Tibial nerve (tissue), 4 donors: ENCODE results near the gene FRK. TPM values are rescaled to one million over a fixed set of nuclear protein-coding genes. Genes with fewer than 3 reads are reported as not detected.

Experiments
- DNase-seq, 2 donors: peaks; one replicate each; pipeline ENCODE4 v3.0.0-alpha.2; 2019; ENCODE audit warnings: low spot score in 2 of 2
- H3K27ac ChIP-seq, 4 donors: fragments of 200-600 bp; sonication (generic) in 3 of 4; one replicate each; pipeline ENCODE4 v1.5.1; 2017 to 2019; ENCODE audit warnings: mild to moderate bottlenecking in 1 of 4
- H3K27me3 ChIP-seq, 2 donors: fragments of 200-600 bp; sonication (generic) in 1 of 2; one replicate each; pipeline versions ENCODE4 v1.5.1 to v1.6.0; 2017 to 2019
- H3K36me3 ChIP-seq, 3 donors: fragments of 200-600 bp; sonication (generic); one replicate each; pipeline ENCODE4 v1.5.1; 2018 to 2019
- H3K4me1 ChIP-seq, 4 donors: fragments of 200-600 bp; sonication (generic) in 3 of 4; one replicate each; pipeline ENCODE4 v1.5.1; 2017 to 2019
- H3K4me3 ChIP-seq, 4 donors: fragments of 200-600 bp; sonication (generic) in 3 of 4; one replicate each; pipeline ENCODE4 v1.5.1; 2017 to 2019; ENCODE audit warnings: mild to moderate bottlenecking in 1 of 4, moderate library complexity in 1 of 4
- H3K9me3 ChIP-seq, 4 donors: fragments of 200-600 bp; sonication (generic) in 3 of 4; one replicate each; pipeline ENCODE4 v1.5.1; 2017 to 2019
- CTCF ChIP-seq, 5 experiments: fragments of 200-600 bp in 3 of 5; fragments of 450-650 bp in 2 of 5; sonication (generic) in 3 of 5; IDR thresholded peaks; one replicate each; pipeline ENCODE4 v1.5.1; 2016 to 2019; ENCODE audit warnings: antibody characterized with exemption in 5 of 5, mild to moderate bottlenecking in 3 of 5, moderate library complexity in 2 of 5
- EP300 ChIP-seq, 2 donors: sonication (generic); formaldehyde crosslinking; IDR thresholded peaks; one replicate each; pipeline ENCODE4 v1.6.1; 2017; ENCODE audit warnings: antibody characterized with exemption in 2 of 2, mild to moderate bottlenecking in 1 of 2
- POLR2A ChIP-seq, 2 donors: fragments of 450-650 bp; IDR thresholded peaks; one replicate each; pipeline ENCODE4 v1.6.1; 2017; ENCODE audit warnings: antibody characterized with exemption in 2 of 2, mild to moderate bottlenecking in 2 of 2, moderate library complexity in 2 of 2
- WGBS, 2 donors: methylation state at CpG; one replicate each; pipeline ENCODE4 v1.1.5; 2018; 5-methylcytosine and 5-hydroxymethylcytosine counted together
- total RNA-seq, 4 donors: library from RNA; depleted of rRNA; stranded (reverse); fragments of >200 nt; gene quantifications; one replicate each; pipeline ENCODE4 v1.1.0, GENCODE V29; 2016

The FRK gene
- total RNA-seq, 4 donors from 2014 or later, result 0.78 to 1.3 (median 0.97) TPM

DNA sequence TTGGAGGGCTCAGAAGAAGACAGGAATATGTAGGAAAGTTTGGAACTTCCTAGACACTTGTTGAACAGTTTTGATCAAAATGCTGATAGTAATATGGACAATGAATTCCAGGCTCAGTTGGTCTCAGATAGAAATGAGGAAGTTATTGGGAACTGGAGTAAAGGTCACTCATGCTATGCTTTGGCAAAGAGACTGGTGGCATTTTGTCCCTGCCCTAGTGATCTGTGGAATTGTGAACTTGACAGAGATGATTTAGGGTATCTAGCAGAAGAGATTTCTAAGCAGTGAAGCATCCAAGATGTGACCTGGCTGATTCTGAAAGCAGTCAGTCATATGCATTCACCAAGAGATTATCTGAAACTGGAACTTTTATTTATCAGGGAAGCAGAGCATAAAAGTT, 45.1 kb downstream of the FRK start:
- DNase-seq, result no peak
- Histone ChIP-seq H3K4me1 (peaks cover 0 to 12% (median 8%) of the 10 kb centered on the region in 4 donors), H3K4me3 (no peak overlapping the region), H3K27me3 (no peaks in the 10 kb centered on the region), H3K9me3 (no peaks in the 10 kb centered on the region), H3K27ac (no peak overlapping the region), H3K36me3 (no peaks in the 10 kb centered on the region)
- no peak for TF ChIP-seq CTCF (IDR thresholded peaks at IDR 0.05)
- TF ChIP-seq EP300 (IDR thresholded peaks at IDR 0.05), result no peak
- no peak for TF ChIP-seq POLR2A (IDR thresholded peaks at IDR 0.05)

- Histone ChIP-seq H3K27me3 (no peaks in the 10 kb centered on the region), H3K9me3 (no peaks in the 10 kb centered on the region), H3K4me3 (no peak overlapping the region), H3K36me3 (no peaks in the 10 kb centered on the region), H3K4me1 (peaks cover 0 to 13% (median 12%) of the 10 kb centered on the region in 4 donors), H3K27ac (no peak overlapping the region)
- DNase-seq, result no peak
- TF ChIP-seq EP300 (IDR thresholded peaks at IDR 0.05) (no peak), POLR2A (IDR thresholded peaks at IDR 0.05) (no peak), CTCF (IDR thresholded peaks at IDR 0.05) (no peak)
Observed at GRCh38 chr6:116012951-116013350, 47.7 kb downstream of the FRK start.

DNA sequence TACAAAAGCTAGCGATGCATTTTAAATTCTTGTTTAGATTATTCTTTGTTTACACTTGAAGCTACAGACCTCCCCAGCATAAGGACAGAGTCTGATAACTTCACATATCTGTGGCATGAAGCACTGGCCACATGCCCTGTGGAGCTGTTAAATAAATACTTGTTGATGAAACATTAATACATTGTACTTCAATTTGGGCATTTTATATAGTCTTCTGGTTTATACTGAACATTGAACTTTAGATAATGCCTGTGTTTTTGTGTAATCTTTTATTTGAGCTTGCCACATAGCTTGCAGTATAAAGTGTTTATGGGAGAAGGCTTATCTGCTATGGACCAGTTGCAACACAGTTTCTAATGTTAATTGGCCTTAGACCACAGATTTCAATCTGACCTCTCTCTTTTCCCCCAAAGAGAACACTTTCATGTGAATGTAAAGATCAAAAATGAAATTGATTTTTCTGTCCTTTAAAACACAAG, 48.2 kb downstream of the FRK start:
- TF ChIP-seq EP300 (IDR thresholded peaks at IDR 0.05) (no peak), POLR2A (IDR thresholded peaks at IDR 0.05) (no peak), CTCF (IDR thresholded peaks at IDR 0.05) (no peak)
- Histone ChIP-seq H3K4me1 (peaks cover 0 to 13% (median 12%) of the 10 kb centered on the region in 4 donors), H3K27me3 (no peaks in the 10 kb centered on the region), H3K4me3 (no peak overlapping the region), H3K36me3 (no peaks in the 10 kb centered on the region), H3K9me3 (no peaks in the 10 kb centered on the region), H3K27ac (no peak overlapping the region)
- no peak for DNase-seq
- WGBS, 2 donors, result 46 to 47% methylated on average over 1 of the region's 1 CpG

DNA sequence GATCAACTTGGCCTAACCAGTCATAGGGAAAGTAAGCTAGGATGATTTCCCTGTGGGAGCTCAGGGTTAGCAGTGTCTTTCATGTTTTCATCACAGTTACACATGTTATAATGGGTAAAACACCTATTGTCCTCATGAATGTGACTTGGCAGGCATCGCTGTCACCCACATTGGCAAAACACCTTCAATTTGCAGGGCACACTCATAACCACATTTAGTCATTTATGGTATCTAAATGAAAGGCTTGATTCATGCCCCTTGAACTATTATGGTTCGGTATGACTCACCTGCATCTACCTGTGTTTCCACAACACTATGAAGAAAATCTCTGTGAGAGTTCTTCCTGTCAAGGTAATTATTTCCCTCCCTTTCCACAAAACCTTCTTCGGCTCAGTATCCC, 49.2 kb downstream of the FRK start:
- Histone ChIP-seq H3K36me3 (no peaks in the 10 kb centered on the region), H3K27me3 (no peaks in the 10 kb centered on the region), H3K4me3 (no peak overlapping the region), H3K9me3 (no peaks in the 10 kb centered on the region), H3K4me1 (peaks cover 0 to 13% (median 7%) of the 10 kb centered on the region in 4 donors), H3K27ac (no peak overlapping the region)
- WGBS, 2 donors, result 89 to 90% methylated on average over 3 of the region's 3 CpGs
- TF ChIP-seq EP300 (IDR thresholded peaks at IDR 0.05) (no peak), CTCF (IDR thresholded peaks at IDR 0.05) (no peak), POLR2A (IDR thresholded peaks at IDR 0.05) (no peak)
- no peak for DNase-seq

- Histone ChIP-seq H3K4me3 (no peak overlapping the region), H3K27ac (no peak overlapping the region), H3K36me3 (no peaks in the 10 kb centered on the region), H3K4me1 (peaks cover 0 to 13% (median 6%) of the 10 kb centered on the region in 4 donors), H3K9me3 (no peaks in the 10 kb centered on the region), H3K27me3 (no peaks in the 10 kb centered on the region)
- peak; percentile 54 to 78 for DNase-seq
- 26% methylated on average over 3 of the region's 3 CpGs for WGBS, 2 donors
- no peak for TF ChIP-seq EP300 (IDR thresholded peaks at IDR 0.05)
- TF ChIP-seq POLR2A (IDR thresholded peaks at IDR 0.05), result no peak
- peak; percentile 57 to 80 (median 63) for TF ChIP-seq CTCF (IDR thresholded peaks at IDR 0.05)
Observed at GRCh38 chr6:116010790-116011401, 49.8 kb downstream of the FRK start.
